ENCODE measurements around the gene TP53RK. TPM values are rescaled to one million over a fixed set of nuclear protein-coding genes. Genes with fewer than 3 reads are reported as not detected.

The TP53RK gene
- total and polyA plus RNA-seq, 2 of the 13 experiments (the other 11 are each of a cell fraction or from before 2014, with no cell fraction given), result 12.9 to 25.5 TPM

DNA sequence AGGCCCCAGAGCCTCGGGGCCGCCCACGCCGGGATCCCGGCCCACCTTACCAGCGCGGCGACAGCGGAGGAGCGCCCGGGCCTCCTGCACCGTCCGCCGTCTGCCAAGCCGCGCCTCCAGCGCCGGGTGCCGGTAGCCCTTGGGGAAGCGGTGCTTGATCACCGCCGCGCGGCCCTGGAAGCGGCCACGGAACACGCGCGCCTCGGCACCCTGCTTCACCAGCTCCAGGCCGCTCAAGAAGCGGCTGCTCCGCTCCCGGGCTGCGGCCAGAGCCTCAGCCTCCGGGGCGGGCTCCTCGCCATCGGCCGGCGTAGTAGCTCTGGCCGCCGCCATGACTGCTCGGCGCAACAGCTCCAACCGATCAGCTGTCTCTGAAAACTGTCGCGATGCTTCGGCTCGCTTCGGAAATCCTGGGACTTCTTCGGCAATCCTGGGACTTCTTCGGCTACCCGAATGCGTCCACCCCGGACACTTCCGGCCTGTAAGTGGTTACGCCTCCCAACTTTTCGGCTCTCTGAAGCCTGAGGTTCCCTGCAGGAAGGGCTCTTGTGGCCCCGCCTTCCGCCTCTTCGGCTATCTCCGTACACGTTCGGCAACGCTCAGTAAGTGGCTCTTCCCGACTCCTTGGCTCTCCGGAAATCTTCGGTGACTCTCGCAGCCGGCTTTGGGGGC lies at the start of gene TP53RK (continued):
- TF ChIP-seq, protein P1, sequence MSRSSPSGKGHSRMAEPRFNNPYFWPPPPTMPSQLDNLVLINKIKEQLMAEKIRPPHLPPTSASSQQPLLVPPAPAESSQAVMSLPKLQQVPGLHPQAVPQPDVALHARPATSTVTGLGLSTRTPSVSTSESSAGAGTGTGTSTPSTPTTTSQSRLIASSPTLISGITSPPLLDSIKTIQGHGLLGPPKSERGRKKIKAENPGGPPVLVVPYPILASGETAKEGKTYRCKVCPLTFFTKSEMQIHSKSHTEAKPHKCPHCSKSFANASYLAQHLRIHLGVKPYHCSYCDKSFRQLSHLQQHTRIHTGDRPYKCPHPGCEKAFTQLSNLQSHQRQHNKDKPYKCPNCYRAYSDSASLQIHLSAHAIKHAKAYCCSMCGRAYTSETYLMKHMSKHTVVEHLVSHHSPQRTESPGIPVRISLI (CRISPR knock-in tag; IDR thresholded peaks at IDR 0.05; ENCODE audit: borderline replicate concordance), result no peak; the same call in 1 of the 2 replicates
- TF ChIP-seq ZNF790 (CRISPR knock-in tag; IDR thresholded peaks at IDR 0.05; ENCODE audit: borderline replicate concordance), result no peak; the same call in 1 of the 2 replicates
- peak; percentile 37; the same call in 1 of the 2 replicates for TF ChIP-seq NCOA2 (CRISPR knock-in tag; IDR thresholded peaks at IDR 0.05)
- no peak for TF ChIP-seq EZH2 (conservative IDR thresholded peaks at IDR 0.05; ENCODE audit: low read depth, low read length)
- peak; percentile 41; the same call in 1 of the 2 replicates for TF ChIP-seq DR1 (CRISPR knock-in tag; IDR thresholded peaks at IDR 0.05)
- TF ChIP-seq ATM (IDR thresholded peaks at IDR 0.05; ENCODE audit: borderline replicate concordance), result no peak
- no peak for TF ChIP-seq NBN (conservative IDR thresholded peaks at IDR 0.05)
- 0 out of 2 replicates have a peak, but pooled peaks have one; percentile 46 for TF ChIP-seq ZIK1 (CRISPR knock-in tag; IDR thresholded peaks at IDR 0.05; ENCODE audit: borderline replicate concordance, low read depth)
- peak; percentile 99 for TF ChIP-seq GLI4 (CRISPR knock-in tag; IDR thresholded peaks at IDR 0.05; ENCODE audit: borderline replicate concordance)
- TF ChIP-seq SIX1 (CRISPR knock-in tag; IDR thresholded peaks at IDR 0.05; ENCODE audit: borderline replicate concordance), result no peak
- TF ChIP-seq SMAD3 (CRISPR knock-in tag; IDR thresholded peaks at IDR 0.05), result 0 out of 2 replicates have a peak, but pooled peaks have one; percentile 51
- TF ChIP-seq, protein P2, sequence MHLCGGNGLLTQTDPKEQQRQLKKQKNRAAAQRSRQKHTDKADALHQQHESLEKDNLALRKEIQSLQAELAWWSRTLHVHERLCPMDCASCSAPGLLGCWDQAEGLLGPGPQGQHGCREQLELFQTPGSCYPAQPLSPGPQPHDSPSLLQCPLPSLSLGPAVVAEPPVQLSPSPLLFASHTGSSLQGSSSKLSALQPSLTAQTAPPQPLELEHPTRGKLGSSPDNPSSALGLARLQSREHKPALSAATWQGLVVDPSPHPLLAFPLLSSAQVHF (CRISPR knock-in tag; IDR thresholded peaks at IDR 0.05), result no peak
- TF ChIP-seq, protein P3, sequence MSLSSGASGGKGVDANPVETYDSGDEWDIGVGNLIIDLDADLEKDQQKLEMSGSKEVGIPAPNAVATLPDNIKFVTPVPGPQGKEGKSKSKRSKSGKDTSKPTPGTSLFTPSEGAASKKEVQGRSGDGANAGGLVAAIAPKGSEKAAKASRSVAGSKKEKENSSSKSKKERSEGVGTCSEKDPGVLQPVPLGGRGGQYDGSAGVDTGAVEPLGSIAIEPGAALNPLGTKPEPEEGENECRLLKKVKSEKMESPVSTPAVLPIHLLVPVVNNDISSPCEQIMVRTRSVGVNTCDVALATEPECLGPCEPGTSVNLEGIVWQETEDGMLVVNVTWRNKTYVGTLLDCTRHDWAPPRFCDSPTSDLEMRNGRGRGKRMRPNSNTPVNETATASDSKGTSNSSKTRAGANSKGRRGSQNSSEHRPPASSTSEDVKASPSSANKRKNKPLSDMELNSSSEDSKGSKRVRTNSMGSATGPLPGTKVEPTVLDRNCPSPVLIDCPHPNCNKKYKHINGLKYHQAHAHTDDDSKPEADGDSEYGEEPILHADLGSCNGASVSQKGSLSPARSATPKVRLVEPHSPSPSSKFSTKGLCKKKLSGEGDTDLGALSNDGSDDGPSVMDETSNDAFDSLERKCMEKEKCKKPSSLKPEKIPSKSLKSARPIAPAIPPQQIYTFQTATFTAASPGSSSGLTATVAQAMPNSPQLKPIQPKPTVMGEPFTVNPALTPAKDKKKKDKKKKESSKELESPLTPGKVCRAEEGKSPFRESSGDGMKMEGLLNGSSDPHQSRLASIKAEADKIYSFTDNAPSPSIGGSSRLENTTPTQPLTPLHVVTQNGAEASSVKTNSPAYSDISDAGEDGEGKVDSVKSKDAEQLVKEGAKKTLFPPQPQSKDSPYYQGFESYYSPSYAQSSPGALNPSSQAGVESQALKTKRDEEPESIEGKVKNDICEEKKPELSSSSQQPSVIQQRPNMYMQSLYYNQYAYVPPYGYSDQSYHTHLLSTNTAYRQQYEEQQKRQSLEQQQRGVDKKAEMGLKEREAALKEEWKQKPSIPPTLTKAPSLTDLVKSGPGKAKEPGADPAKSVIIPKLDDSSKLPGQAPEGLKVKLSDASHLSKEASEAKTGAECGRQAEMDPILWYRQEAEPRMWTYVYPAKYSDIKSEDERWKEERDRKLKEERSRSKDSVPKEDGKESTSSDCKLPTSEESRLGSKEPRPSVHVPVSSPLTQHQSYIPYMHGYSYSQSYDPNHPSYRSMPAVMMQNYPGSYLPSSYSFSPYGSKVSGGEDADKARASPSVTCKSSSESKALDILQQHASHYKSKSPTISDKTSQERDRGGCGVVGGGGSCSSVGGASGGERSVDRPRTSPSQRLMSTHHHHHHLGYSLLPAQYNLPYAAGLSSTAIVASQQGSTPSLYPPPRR (CRISPR knock-in tag; IDR thresholded peaks at IDR 0.05; ENCODE audit: borderline replicate concordance), result no peak; the same call in 1 of the 2 replicates
- TF ChIP-seq HHEX (CRISPR knock-in tag; IDR thresholded peaks at IDR 0.05), result no peak
- TF ChIP-seq IKZF1 (IDR thresholded peaks at IDR 0.05), result no peak
- TF ChIP-seq, protein P4, sequence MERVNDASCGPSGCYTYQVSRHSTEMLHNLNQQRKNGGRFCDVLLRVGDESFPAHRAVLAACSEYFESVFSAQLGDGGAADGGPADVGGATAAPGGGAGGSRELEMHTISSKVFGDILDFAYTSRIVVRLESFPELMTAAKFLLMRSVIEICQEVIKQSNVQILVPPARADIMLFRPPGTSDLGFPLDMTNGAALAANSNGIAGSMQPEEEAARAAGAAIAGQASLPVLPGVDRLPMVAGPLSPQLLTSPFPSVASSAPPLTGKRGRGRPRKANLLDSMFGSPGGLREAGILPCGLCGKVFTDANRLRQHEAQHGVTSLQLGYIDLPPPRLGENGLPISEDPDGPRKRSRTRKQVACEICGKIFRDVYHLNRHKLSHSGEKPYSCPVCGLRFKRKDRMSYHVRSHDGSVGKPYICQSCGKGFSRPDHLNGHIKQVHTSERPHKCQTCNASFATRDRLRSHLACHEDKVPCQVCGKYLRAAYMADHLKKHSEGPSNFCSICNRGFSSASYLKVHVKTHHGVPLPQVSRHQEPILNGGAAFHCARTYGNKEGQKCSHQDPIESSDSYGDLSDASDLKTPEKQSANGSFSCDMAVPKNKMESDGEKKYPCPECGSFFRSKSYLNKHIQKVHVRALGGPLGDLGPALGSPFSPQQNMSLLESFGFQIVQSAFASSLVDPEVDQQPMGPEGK (CRISPR knock-in tag; IDR thresholded peaks at IDR 0.05), result 0 out of 2 replicates have a peak, but pooled peaks have one; percentile 11
- TF ChIP-seq SYNCRIP (IDR thresholded peaks at IDR 0.05; ENCODE audit: insufficient read depth, low read depth, low read length), result no peak
- TF ChIP-seq MYNN (CRISPR knock-in tag; IDR thresholded peaks at IDR 0.05; ENCODE audit: low read depth), result peak; percentile 55; the same call in 1 of the 2 replicates
- TF ChIP-seq, protein P5, sequence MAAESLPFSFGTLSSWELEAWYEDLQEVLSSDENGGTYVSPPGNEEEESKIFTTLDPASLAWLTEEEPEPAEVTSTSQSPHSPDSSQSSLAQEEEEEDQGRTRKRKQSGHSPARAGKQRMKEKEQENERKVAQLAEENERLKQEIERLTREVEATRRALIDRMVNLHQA (CRISPR knock-in tag; IDR thresholded peaks at IDR 0.05), result no peak
- TF ChIP-seq ZNF558 (CRISPR knock-in tag; IDR thresholded peaks at IDR 0.05; ENCODE audit: borderline replicate concordance), result peak; percentile 96; the same call in 1 of the 2 replicates
- TF ChIP-seq ZNF33A (CRISPR knock-in tag; IDR thresholded peaks at IDR 0.05; ENCODE audit: borderline replicate concordance), result peak; percentile 94; the same call in 1 of the 2 replicates

Measured in HepG2 (cell line).